Endometrial microvascular endothelial cells (primary cell): ENCODE data around the gene DISC1. TPM values are rescaled to one million over a fixed set of nuclear protein-coding genes. Genes with fewer than 3 reads are reported as not detected.

Source experiments
- in situ Hi-C: cut with HindIII; loops from 2 replicates; pipeline ENCODE4 v1.10.0; 2017; ENCODE audit warnings: low sequenced_read_pairs, low pct_unique_long_range_greater_than_20kb; ENCODE audit errors: inconsistent ontology term
- total RNA-seq: library from RNA; depleted of rRNA; stranded (reverse); fragments of >200 nt; gene quantifications from one replicate; pipeline ENCODE4 v1.2.3, GENCODE V29; 2015; ENCODE audit errors: inconsistent ontology term

DISC1 gene
- total RNA-seq, 1 donor from 2014 or later, result 6.4 TPM

DNA sequence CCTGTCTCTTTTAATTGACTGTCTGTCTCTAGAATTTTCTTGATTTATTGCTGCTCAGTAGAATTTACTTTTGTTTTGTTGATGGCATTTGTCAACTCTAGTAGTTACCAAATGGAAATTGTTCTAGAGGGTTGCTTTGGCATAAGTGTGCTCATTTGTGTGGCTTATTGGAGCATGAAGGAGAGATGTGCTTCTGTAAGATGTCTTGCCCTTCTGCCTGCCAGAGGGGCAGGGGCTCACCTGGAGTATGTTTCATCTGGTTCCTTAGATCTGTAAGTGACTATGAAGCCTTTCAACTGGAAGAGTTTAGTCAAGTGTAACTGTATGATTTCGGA is 345.5 kb downstream of the DISC1 start:
- in situ Hi-C loops, result no loop called here

DNA sequence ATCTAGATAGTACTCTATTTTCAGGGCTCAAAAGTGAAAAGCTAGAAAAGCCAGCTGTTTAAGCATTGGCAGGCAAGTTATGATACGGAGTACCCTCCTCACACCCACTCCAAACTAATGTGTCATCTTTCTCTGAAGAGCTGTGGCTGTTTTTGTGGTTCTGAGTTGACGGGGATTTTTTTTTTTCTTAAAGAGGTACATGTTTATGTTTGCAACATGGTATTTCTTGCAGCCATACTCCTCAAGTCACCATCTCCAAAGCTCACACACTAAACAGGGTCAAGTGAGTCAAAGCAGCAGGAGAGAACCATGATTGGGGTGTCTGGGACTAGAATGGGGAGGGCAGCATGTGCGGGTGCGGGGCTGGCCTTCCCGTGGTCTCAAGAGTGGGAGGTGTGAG is 347.2 kb downstream of the DISC1 start:
- in situ Hi-C loops, result no loop called here

DNA sequence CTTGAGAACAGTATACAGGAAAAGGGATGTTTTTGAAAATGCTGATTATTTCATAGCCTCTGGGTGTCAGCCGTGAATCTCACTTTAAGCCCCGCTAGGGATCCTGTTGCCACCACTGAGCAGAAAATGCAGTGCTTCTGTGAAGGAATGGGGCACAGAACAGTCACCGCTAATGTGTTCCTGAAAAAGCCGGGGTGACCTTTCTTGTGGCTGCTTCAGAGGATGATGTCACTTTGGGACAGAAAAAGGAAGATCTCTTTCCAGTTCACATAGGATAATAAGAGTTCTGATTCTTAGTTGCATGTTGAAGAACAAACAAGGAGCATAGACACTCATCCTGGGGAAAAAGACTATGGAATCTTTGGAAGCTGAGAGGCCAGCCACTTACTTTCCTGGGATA is 349.6 kb downstream of the DISC1 start:
- in situ Hi-C loops, result no loop called here

DNA sequence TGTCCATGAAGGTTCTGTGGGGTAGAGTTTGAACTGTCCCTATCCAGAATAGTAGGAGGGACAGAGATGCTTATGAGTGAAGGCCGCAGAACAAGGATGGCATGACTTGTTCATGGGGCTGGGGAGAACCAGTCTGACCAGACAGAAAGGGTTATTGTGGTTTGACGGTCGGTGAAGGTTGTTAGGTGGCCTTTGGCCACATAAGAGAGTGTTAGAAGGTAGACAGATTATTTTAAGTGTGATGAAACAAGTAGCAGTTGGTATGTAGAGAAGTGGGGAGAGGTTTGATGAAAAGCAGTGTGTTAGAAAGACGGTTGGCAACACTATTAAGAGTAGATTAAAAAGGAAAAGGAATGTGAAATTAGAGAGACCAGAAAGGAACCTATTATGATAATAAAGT is 355.1 kb downstream of the DISC1 start:
- in situ Hi-C loops, result no loop called here

DNA sequence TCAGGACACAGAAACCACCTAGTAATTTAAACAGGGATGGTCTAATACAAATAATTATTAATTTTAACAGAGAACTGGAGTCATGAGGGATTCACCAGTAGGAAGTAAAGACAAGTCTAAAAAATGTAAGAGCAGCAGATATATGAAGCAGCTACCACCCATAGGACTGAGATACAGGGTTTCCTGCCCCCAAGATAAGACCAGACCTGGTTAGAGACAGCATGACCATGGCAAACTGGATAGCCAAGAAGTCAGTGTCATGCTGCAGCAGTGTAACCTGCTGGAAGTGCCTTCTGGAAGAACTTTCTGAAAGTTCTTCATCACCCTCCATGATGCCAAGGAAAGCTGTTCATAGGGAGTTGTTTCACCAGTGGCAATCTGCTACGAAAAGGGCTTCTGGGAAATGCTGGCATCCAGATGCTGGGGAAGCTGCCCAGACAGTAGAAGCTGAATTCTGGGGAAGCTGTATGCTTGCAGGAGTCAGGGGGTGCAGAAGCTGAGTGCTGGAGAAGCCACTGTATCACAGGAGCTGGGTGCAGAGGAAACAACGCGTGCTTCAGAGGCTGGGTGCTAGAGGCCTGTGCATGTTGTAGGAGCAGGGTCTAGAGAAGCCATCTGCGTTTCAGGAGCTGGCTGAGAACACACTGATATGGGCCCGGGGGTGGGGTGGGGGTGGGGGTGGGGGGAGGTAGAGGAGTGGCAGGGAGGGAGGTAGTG is 356.4 kb downstream of the DISC1 start:
- in situ Hi-C loops, result no loop called here

DNA sequence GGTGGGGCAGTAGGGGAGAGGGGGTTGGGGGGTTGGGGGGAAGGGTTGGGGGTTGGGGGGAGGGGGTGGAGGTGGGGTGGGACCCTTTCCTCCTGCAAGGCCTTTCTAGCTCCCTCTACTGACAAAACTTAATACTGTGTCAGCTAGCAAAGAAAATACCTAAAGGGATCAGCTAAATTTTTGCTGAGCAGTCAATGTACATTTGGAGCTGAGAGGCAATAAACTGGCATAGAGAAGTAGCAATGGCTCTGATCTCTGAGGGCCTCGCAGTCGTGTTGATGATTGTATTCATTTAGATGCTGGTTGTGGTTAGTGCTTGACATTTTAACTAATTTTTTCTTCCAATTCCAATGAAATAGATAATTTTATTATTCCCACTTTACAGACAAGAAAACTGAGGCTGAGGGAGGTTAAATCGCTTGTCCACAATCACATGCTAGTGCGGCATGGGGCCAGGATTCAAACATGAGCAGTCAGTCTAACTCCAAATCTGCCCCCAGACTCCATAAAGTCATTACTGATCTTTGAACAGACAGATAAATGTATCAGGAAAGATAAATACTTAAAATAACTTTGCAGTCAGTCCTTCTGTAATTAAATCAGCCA is 357.1 kb downstream of the DISC1 start:
- in situ Hi-C loops, result no loop called here

DNA sequence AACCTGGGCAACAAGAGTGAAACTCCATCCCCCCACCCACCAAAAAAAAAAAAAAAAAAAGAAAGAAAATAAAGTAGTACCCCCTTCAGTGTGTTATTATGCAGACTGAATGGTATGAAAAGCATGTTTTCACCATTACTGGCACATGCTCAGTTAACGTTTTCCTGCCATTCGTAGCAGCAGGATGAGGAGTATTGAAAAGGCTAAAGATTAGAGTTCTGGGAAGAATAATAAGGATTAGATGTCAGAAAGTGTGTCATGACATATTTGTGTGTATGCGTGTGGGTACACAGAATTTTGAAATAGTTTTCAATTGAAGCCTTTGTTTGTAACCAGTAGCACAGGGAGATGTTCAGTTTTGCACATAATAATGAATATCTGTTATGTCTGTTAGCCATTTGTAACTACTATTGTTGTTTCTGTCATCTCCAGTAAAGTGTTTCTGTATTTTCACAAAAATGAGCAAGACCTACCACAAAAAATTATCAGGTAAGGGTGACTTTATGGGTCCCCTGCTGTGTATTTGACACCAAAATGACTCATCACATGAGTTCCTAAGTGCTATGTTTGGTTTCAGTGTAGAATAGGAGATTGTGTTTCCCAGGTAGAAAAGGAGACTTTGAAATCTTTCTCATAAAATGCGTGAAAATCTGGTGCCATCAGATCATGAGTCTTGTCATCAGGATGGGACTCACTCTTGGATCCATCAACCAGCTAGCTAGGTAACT is 358.9 kb downstream of the DISC1 start:
- in situ Hi-C loops, result no loop called here

DNA sequence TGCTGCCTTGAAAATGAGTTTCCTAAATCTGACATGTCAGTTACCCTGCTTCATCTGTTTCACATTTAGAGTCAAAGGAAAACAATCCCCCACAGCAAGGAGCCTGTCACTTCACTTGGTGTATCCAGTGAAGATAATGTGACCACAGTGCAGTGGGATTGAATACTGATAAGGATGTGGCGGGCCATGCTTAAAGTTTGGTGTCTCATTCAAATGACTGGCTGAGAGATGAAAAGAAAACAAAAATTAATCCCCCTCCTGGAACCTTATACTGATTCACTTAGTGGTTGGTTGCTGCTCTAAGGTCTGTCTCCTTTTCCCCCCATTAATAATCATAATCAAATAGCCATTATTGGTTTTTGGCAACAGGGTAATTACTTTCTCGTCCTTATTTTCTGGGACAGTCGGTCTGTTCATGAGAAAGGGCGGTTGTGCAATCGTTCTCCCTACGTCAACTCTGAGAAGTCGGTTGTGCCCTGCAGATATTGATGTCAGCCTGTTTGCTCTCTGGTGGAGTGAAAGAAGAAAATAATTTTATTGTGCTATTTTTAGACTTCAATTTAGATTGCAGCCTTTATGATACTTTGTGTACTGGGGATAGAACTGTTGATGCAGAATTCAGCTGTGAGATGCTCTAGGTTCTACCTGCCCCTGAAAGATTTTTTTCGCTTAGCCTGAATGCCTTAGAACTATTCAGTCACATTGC is 360.2 kb downstream of the DISC1 start:
- in situ Hi-C loops, result no loop called here

DNA sequence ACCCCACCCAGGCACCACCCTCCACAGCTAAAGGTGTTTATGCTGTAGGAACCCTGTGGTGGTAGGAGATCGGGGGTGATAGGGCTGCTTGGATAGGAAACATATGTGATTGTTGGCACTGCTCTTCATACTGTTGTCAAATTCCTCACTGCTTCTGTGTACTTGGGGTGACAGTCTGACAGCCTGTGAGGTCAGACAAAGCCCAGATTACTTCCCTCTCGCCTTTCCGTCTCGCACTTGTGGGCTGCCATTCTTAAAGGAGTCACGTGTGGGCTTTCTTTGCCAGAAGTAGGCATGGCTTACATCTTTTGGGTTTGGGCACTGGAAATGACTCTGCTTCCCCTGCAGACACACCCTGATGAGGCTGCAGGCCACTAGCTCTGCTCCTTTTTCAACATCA is 363.8 kb downstream of the DISC1 start:
- in situ Hi-C loops, result no loop called here

DNA sequence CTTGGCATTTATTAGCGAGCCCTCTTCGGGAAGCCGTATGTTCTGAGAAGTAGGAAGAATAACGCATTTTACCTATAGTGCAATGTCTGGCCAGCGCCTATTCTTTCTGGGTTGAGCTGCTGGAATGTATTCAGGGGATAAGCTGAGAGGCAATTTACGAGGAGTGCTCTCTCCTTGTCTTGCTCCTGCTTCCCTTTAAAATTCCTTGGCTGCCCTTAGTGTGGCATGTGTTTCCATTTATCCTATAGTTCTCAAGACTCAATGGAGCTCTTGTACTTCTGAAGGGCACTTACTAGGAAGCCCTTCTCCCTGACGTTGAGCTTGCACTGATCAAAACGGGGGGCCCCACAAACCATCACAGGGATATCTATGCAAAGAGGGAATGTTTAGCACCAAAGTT is 364.6 kb downstream of the DISC1 start:
- in situ Hi-C loops, result no loop called here

DNA sequence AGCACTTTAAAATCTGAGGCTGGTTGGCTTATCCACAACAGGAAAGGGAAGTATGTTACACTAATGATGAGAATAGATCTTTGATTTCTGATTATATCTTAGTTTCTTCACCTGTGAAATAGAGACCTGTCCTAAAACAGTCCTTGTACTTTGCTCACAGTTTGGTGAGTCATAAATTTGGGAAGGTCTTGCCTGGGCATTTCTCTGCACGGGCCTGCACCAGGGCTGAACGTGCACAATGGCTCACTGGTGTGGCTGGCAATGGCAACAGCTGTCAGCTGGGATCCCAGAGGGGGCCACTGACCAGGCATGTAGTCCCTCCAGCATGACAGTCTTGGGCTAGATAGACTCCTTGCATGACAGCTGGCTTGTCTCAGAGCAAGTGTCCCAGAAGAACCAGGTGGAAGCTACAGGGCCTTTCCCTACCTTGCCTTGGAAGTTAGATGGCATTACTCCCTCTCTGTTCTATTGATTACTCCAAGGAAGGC is 367.4 kb downstream of the DISC1 start:
- in situ Hi-C loops, result no loop called here

DNA sequence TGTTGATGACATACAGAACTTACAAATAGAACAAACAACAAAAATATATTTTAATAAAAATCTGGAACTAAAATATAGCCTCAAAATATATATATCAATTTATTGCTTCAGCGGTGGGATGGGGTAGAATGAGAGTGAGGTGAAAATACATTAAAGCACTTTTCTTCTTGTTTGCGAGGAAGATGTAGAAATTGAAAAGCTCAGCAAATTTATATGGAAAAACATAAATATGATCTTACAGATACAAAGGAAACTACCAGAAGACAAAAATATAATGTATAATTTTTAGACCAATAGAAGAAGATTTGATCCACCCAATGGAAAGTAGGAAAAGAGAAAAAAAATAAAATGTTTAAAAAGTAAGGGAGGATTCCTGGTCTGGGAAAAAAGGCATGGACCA is 372.2 kb downstream of the DISC1 start:
- in situ Hi-C loops, result no loop called here

DNA sequence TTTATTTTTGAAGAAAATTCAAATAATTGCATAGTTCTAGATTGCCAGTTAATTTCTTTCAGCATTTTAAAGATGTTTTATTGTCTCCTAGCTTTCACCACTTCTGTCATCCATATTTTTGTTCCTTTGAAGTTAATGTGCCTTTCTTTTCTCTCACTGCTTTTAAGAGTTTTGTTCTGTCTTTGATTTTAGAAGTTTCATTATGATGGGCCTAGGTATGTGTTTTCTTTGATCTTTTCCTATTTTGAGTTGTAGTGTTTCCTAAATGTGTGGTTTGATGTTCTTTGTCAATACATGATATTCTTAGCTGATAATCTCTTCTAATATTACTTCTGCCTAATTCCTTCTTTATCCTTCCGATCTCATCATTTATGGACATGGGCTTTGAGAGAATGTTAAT is 378.7 kb downstream of the DISC1 start:
- in situ Hi-C loops, result no loop called here

DNA sequence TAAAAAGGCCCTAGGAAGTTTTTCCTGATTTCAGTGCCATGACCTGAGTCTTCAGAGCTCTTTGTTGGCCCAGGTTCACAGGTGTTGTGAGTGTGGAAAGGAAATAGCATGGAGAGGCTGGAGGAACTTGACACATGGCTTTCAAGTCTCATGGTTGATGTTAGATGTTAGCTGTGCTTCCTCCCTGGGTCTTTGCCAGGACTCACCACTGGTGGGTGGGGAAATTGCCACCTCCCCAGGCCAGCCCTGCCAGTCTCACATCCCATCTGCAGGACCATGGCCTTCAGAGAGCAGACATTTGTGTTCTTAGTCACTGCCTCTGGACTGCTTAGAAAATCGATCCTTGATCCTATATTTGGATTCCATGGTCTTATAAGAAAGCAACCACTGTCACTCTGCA is 383.2 kb downstream of the DISC1 start:
- in situ Hi-C loops, result no loop called here

DNA sequence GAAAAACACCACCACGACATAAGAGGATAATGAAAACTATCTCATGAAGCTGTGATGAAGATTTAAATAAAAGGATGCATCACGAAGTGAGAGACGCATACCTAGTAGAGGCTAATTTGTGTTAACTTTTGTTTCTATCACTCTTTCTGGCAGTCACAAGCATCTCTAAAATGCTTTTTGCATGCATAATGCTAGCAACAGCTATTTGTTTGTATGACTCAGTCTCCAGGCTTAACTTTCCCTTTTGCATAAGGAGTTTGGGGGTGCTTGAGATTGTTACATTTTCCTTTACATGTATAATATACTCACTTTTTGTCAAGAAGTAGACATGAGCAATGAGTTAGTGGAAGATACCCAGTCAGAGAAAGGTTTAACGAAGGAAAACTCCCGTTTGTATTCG is 385.4 kb downstream of the DISC1 start:
- in situ Hi-C loops, result no loop called here

DNA sequence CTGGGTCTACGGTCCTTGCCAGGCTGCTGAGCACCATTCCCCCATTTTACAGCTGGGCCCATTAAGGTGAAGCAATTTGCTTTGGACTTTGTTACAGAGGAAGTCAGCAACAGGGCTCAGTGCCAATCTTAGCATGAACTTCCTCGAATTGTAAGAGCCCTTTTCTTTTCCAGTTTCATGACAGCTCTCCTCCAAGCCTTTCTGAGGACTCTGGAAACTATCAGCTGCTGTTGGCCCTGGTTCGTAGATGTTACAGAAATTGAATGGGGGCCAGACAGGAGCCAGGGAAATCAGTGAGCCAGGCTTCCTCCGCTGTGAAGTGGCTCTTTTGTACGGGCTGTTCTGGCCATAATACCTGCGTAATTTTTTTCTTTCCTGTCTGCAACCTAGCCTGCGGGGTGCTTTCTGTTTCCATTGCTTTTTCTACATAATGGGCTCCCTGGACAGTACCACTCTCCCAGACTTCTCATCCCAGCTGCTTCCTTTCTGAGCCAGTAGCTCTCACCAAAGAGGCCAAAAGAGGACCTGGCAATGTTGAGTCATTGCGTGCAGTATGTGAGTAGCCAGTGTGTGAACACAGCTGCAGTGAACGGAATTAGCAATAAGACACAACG is 386.3 kb downstream of the DISC1 start:
- in situ Hi-C loops, result no loop called here

DNA sequence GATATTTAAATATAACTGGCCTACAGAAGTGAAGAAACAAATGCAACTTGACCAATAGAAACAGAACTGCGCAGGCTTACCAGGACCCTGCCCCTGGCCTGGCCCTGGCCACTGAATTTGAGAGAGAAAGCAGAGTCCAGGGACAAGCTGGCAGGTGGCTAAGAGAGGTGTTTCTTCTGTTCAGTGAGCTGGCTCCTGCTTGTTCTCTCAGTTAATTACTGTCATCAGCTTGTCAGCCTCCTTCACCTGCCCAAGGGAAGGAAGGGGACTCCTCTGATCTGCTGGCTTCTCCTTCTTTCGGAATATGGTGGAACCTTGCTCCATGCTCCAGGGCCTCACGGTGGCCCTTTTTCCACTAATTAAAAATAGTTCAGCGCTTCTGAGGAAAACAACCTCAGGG is 388.4 kb downstream of the DISC1 start:
- in situ Hi-C loops, result no loop called here

DNA sequence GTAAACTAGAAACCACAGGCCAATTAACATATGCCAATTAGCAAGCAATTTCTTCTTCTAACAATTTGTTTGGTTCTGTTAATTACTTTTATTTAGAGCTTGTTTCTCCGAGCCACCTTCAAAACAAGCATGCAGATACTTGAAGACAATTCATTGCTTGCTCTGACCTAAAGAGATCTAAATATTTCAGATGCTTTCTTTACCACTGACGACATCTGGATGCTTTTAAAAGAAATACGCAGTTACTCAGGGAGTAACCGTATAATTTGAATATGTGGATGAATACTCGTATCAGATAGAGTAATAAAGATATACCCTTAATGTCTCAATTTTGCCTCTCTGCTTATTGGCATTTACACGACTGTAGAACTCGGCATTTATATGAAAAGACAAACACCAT is 390.0 kb downstream of the DISC1 start:
- in situ Hi-C loops, result no loop called here

DNA sequence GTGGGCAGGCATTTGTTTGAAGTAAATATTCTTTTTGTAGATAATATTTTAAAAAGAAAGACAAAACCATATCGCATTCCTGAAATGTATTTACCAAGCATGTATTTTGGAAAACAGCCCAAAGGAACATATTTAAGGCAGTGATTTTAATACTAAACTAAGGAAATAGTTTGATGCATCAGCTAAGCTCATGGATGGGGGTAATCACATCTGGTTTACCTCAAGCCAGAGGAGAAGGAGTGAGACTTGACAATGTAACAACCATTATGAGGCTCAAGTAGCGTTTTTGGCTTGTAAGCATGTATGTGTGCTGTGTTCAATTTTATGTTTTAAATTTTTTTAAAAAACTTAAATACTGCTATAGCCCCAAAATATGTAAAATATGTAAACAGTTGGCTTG is 390.5 kb downstream of the DISC1 start:
- in situ Hi-C loops, result no loop called here
